Heart left ventricle (tissue), 13 donors: ENCODE results near the gene FOXL2NB.

ENCODE experiments used
- POLR2A ChIP-seq, 2 donors: fragments of 450-650 bp; IDR thresholded peaks; one replicate each; pipeline ENCODE4 v1.6.1; 2017; ENCODE audit warnings: antibody characterized with exemption in 2 of 2, mild to moderate bottlenecking in 2 of 2, moderate library complexity in 2 of 2
- TF ChIP-seq, protein P1 (sequence below), 12 donors: fragments of 200-600 bp; sonication (generic) in 4 of 12; IDR thresholded peaks; one replicate each; pipeline versions ENCODE4 v1.5.0 to v1.8.0; 2018 to 2022; ENCODE audit warnings: antibody characterized with exemption in 12 of 12, mild to moderate bottlenecking in 5 of 12
- donor health status: ischemic (EF 13 %, LVEDD 7.1; RV severe dilation, severe dysfunction).
- donor health status: DM: no; HTN: yes; CAD: no.
- donor health status: DM: no; HTN: no; CAD: no.
- donor health status: ischemic (EF 25% LVEDD 6.9; RV normal size, moderate dysfunction).
- donor health status: ischemic (EF 25% LVEDD 5.7; RV mildly dilated, moderate dysfunction).
- donor health status: ischemic (EF 35%, LVEDD 5.7; RV mildly dilated, moderate dysfunction).
- donor health status: nonischemic (EF 11% LVEDD 7.7; RV severe dilation, severe dysfunction).
- donor health status: DM: yes; HTN: yes; CAD: no.
- donor health status: PGD.
- donor health status: ischemic (EF 29% LVEDD 5.4; RV normal size, mild dysfunction).
- donor health status: nonischemic (EF 23%, LVEDD 6.1; RV moderate dilation, normal function).

DNA sequence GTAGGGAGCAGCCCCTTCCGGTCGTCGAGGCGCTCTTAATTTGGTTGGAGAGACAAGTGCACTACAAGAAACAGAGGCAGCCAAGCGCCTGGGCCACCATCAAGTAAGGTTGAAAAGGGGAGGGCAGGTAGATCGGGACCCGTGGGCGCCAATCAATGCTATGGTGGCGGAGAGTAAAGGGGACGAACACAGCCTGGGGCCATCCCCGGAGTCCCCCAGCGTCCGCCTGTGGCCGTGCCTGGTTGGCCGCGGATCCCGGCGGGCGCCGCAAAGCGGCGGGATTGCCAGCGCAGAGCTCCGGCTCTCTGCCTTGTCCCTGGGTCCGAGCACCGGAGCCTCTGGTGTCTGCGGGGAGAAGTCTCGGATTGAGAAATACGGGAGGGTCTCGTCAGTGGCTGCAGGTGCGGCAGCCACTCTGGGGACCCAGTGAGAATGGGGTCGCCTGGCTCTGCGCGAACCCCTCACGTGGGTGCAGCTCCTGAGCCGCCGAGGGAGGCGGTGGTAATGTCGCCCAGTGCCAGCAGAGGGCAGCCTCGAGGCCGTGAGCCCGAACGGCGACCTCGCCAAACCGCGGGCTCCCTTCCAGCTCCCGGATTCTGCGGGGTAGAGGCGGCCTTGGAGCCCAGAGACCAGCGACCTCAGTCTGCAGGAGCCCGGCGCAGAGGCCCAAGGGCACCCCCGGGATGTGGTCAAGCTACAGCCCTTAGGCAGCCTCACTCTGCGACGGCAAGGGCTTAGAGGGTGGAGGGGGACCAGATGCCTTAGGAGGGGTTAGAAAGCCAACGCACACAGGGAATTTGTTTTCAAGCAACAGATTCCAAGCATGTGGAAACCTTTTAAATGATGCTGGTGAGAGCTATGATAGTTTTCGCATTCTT lies 10.9 kb upstream of the FOXL2NB start:
- TF ChIP-seq, protein P1, sequence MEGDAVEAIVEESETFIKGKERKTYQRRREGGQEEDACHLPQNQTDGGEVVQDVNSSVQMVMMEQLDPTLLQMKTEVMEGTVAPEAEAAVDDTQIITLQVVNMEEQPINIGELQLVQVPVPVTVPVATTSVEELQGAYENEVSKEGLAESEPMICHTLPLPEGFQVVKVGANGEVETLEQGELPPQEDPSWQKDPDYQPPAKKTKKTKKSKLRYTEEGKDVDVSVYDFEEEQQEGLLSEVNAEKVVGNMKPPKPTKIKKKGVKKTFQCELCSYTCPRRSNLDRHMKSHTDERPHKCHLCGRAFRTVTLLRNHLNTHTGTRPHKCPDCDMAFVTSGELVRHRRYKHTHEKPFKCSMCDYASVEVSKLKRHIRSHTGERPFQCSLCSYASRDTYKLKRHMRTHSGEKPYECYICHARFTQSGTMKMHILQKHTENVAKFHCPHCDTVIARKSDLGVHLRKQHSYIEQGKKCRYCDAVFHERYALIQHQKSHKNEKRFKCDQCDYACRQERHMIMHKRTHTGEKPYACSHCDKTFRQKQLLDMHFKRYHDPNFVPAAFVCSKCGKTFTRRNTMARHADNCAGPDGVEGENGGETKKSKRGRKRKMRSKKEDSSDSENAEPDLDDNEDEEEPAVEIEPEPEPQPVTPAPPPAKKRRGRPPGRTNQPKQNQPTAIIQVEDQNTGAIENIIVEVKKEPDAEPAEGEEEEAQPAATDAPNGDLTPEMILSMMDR (IDR thresholded peaks at IDR 0.05), result peak; percentile 88 to 97 (median 95)
- no peak for TF ChIP-seq POLR2A (IDR thresholded peaks at IDR 0.05)
